ENCODE results near the gene TBC1D13.
"Not testable (repeated sequence)": the region's sequence is repeated elsewhere in the genome, so short reads cannot be mapped to it uniquely, and the experiment has no call there.

Gene TBC1D13

GRCh38 chr9:128774804-128775203, 12.2 kb upstream of the TBC1D13 start:
- no peaks in the 10 kb centered on the region for H3F3A ChIP-seq (ENCODE audit: low read depth)
- H3K9me3 ChIP-seq (ENCODE audit: insufficient read depth, low read depth, low read length) = no peaks in the 10 kb centered on the region
- peaks cover 16% of the 10 kb centered on the region; the same call in 1 of the 2 replicates for H3K79me2 ChIP-seq (ENCODE audit: insufficient read depth, low read length)
- H3K9ac ChIP-seq (ENCODE audit: low read depth, low read length, poor library complexity, severe bottlenecking) = no peak overlapping the region
- H3K9me2 ChIP-seq (replicated peaks; ENCODE audit: low read depth, low read length) = no peaks in the 10 kb centered on the region
- H3K27me3 ChIP-seq (ENCODE audit: insufficient read depth, low read length, poor library complexity, severe bottlenecking) = no peaks in the 10 kb centered on the region
- H3K4me1 ChIP-seq (ENCODE audit: insufficient read depth, low read length, poor library complexity, severe bottlenecking) = peaks cover 4% of the 10 kb centered on the region
- H3K36me3 ChIP-seq (ENCODE audit: insufficient read depth, low read length) = no peaks in the 10 kb centered on the region
- no peak overlapping the region for H2AFZ ChIP-seq (ENCODE audit: low read length)
- no peak overlapping the region for H3K4me3 ChIP-seq (ENCODE audit: low read length, poor library complexity, severe bottlenecking)
- H4K20me1 ChIP-seq (ENCODE audit: insufficient read depth, low read length, poor library complexity, severe bottlenecking) = no peaks in the 10 kb centered on the region
- no peak overlapping the region for H3K4me2 ChIP-seq (ENCODE audit: low read depth, low read length, poor library complexity, severe bottlenecking)
- TF ChIP-seq EZH2phosphoT487 (IDR thresholded peaks at IDR 0.05; ENCODE audit: borderline replicate concordance) (no peak), CTCF (conservative IDR thresholded peaks at IDR 0.05; ENCODE audit: low read length) (no peak)

GRCh38 chr9:128780093-128780492, 7.0 kb upstream of the TBC1D13 start:
- H3K9me2 ChIP-seq (replicated peaks; ENCODE audit: low read depth, low read length); H3K9ac ChIP-seq (ENCODE audit: low read depth, low read length, poor library complexity, severe bottlenecking); H3K4me2 ChIP-seq (ENCODE audit: low read depth, low read length, poor library complexity, severe bottlenecking); H3K27me3 ChIP-seq (ENCODE audit: insufficient read depth, low read length, poor library complexity, severe bottlenecking); H2AFZ ChIP-seq (ENCODE audit: low read length); H3K4me3 ChIP-seq (ENCODE audit: low read length, poor library complexity, severe bottlenecking); H4K20me1 ChIP-seq (ENCODE audit: insufficient read depth, low read length, poor library complexity, severe bottlenecking); H3K9me3 ChIP-seq (ENCODE audit: insufficient read depth, low read depth, low read length); H3K36me3 ChIP-seq (ENCODE audit: insufficient read depth, low read length); H3K4me1 ChIP-seq (ENCODE audit: insufficient read depth, low read length, poor library complexity, severe bottlenecking); H3K79me2 ChIP-seq (ENCODE audit: insufficient read depth, low read length); H3F3A ChIP-seq (ENCODE audit: low read depth): not testable (repeated sequence)

- H3K79me2 ChIP-seq (ENCODE audit: insufficient read depth, low read length) = no peaks in the 10 kb centered on the region
- H2AFZ ChIP-seq (ENCODE audit: low read length) = no peak overlapping the region
- H3K9me3 ChIP-seq (ENCODE audit: insufficient read depth, low read depth, low read length) = no peaks in the 10 kb centered on the region
- no peaks in the 10 kb centered on the region for H3K36me3 ChIP-seq (ENCODE audit: insufficient read depth, low read length)
- H3K27me3 ChIP-seq (ENCODE audit: insufficient read depth, low read length, poor library complexity, severe bottlenecking) = no peaks in the 10 kb centered on the region
- H3K4me1 ChIP-seq (ENCODE audit: insufficient read depth, low read length, poor library complexity, severe bottlenecking) = no peaks in the 10 kb centered on the region
- TF ChIP-seq EZH2phosphoT487 (IDR thresholded peaks at IDR 0.05; ENCODE audit: borderline replicate concordance) (no peak), CTCF (conservative IDR thresholded peaks at IDR 0.05; ENCODE audit: low read length) (no peak)
- H3F3A ChIP-seq (ENCODE audit: low read depth) = no peaks in the 10 kb centered on the region
- no peaks in the 10 kb centered on the region for H3K9me2 ChIP-seq (replicated peaks; ENCODE audit: low read depth, low read length)
- H4K20me1 ChIP-seq (ENCODE audit: insufficient read depth, low read length, poor library complexity, severe bottlenecking) = no peaks in the 10 kb centered on the region
- H3K4me2 ChIP-seq (ENCODE audit: low read depth, low read length, poor library complexity, severe bottlenecking) = no peak overlapping the region
- H3K4me3 ChIP-seq (ENCODE audit: low read length, poor library complexity, severe bottlenecking) = no peak overlapping the region
- H3K9ac ChIP-seq (ENCODE audit: low read depth, low read length, poor library complexity, severe bottlenecking) = no peak overlapping the region
These were observed 5.6 kb upstream of the TBC1D13 start for GRCh38 chr9:128781187-128782070.

- H3K9ac ChIP-seq (ENCODE audit: low read depth, low read length, poor library complexity, severe bottlenecking) = no peak overlapping the region
- H3K9me3 ChIP-seq (ENCODE audit: insufficient read depth, low read depth, low read length) = no peaks in the 10 kb centered on the region
- no peaks in the 10 kb centered on the region for H3F3A ChIP-seq (ENCODE audit: low read depth)
- H3K27me3 ChIP-seq (ENCODE audit: insufficient read depth, low read length, poor library complexity, severe bottlenecking) = no peaks in the 10 kb centered on the region
- no peaks in the 10 kb centered on the region for H3K9me2 ChIP-seq (replicated peaks; ENCODE audit: low read depth, low read length)
- H3K4me1 ChIP-seq (ENCODE audit: insufficient read depth, low read length, poor library complexity, severe bottlenecking) = peaks cover 2% of the 10 kb centered on the region
- H3K36me3 ChIP-seq (ENCODE audit: insufficient read depth, low read length) = no peaks in the 10 kb centered on the region
- H2AFZ ChIP-seq (ENCODE audit: low read length) = no peak overlapping the region
- TF ChIP-seq EZH2phosphoT487 (IDR thresholded peaks at IDR 0.05; ENCODE audit: borderline replicate concordance) (no peak), CTCF (conservative IDR thresholded peaks at IDR 0.05; ENCODE audit: low read length) (no peak)
- H3K4me3 ChIP-seq (ENCODE audit: low read length, poor library complexity, severe bottlenecking) = no peak overlapping the region
- peaks cover 5% of the 10 kb centered on the region; the same call in 1 of the 2 replicates for H3K79me2 ChIP-seq (ENCODE audit: insufficient read depth, low read length)
- H4K20me1 ChIP-seq (ENCODE audit: insufficient read depth, low read length, poor library complexity, severe bottlenecking) = no peaks in the 10 kb centered on the region
- no peak overlapping the region for H3K4me2 ChIP-seq (ENCODE audit: low read depth, low read length, poor library complexity, severe bottlenecking)
These were observed 4.4 kb upstream of the TBC1D13 start for GRCh38 chr9:128782669-128783068.
